ENCODE measurements around the gene CSNK1D.
A peak's percentile ranks its signal among the peaks of the same experiment; 100 is the strongest.
"Not testable (repeated sequence)": the region's sequence is repeated elsewhere in the genome, so short reads cannot be mapped to it uniquely, and the experiment has no call there.

The CSNK1D gene

DNA sequence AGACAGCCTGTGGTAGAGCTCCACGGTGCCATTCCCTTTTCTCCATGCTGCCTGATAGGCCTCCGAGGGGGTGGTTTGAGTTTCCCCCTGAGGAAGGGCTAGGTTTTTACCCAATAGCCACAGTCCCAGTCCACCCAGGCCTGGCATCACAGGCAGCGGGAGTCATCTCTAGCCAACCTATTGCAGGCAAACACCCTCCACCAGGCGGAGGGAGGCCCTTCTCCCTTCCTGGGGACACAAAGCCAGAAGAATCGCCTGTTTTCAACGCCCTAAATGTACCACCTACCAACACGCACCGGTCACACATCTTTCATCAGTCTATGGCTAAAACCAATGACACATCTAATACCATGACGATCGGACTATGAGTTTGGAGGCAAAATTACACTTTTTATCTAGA is 7.4 kb downstream of the CSNK1D start:
- Mint-ChIP-seq H3K9me3 (no peaks in the 10 kb centered on the region), H3K27ac (peak overlapping the region; percentile 8), H3K4me3 (no peak overlapping the region), H3K36me3 (ENCODE audit: low read depth) (peaks cover 100% of the 10 kb centered on the region), H3K27me3 (no peaks in the 10 kb centered on the region), H3K4me1 (ENCODE audit: low read depth) (peaks cover 55% of the 10 kb centered on the region)
- intact Hi-C loops (cut with micrococcal nuclease) = loop anchor here (10.0 kb wide), 1 partner anchor 49 kb away; the partner anchor contains the start of gene CD7

DNA sequence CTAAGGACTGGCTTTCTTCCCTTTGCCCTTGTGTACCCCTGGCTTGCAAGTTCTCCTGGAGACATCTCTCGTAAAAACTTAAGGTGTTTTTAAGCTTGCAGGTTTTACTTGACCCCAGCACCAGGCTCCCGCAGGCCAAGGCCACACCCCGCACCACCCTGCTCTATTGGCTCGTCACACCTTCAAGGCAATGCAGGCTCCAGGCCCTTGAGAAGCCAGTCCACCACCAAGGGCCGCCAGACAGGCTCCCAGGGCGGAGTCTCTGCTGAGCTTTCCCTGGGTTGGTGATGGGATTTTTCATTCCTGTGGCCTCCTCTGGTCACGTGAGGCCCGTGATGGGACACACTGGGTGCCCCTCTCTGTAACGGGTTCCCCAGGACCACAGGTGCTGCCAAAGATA is 9.9 kb downstream of the CSNK1D start:
- Mint-ChIP-seq H3K36me3 (ENCODE audit: low read depth) (peaks cover 100% of the 10 kb centered on the region), H3K27me3 (no peaks in the 10 kb centered on the region), H3K27ac (no peak overlapping the region), H3K4me1 (ENCODE audit: low read depth) (peaks cover 45% of the 10 kb centered on the region), H3K9me3 (no peaks in the 10 kb centered on the region), H3K4me3 (no peak overlapping the region)
- intact Hi-C loops (cut with micrococcal nuclease) = loop anchor here (10.0 kb wide), 1 partner anchor 51 kb away; the partner anchor contains the start of gene CD7

DNA sequence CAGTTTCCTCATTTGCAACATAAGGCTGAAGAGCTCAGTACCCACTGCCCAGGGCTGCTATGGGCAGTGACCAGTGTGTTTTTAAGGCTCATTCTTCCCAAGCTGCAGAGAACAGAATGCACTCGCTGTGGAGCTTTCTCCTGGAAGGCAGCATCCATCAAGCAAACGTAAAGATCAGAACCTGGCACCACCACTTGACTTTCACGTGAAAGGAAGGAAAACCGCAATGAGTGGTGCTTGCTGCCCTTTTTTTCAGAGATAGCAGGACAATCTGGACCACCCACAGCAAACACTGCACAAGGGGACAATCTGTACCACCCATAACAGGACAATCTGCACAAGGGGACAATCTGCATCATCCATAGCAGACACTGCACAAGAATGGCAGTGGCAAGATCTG is 11.2 kb downstream of the CSNK1D start:
- Mint-ChIP-seq H3K27ac (no peak overlapping the region), H3K4me3 (no peak overlapping the region), H3K4me1 (ENCODE audit: low read depth) (peaks cover 32% of the 10 kb centered on the region), H3K36me3 (ENCODE audit: low read depth) (peaks cover 100% of the 10 kb centered on the region), H3K9me3 (no peaks in the 10 kb centered on the region), H3K27me3 (no peaks in the 10 kb centered on the region)
- intact Hi-C loops (cut with micrococcal nuclease) = loop anchor here (10.0 kb wide), 1 partner anchor 52 kb away; the partner anchor contains the start of gene CD7

DNA sequence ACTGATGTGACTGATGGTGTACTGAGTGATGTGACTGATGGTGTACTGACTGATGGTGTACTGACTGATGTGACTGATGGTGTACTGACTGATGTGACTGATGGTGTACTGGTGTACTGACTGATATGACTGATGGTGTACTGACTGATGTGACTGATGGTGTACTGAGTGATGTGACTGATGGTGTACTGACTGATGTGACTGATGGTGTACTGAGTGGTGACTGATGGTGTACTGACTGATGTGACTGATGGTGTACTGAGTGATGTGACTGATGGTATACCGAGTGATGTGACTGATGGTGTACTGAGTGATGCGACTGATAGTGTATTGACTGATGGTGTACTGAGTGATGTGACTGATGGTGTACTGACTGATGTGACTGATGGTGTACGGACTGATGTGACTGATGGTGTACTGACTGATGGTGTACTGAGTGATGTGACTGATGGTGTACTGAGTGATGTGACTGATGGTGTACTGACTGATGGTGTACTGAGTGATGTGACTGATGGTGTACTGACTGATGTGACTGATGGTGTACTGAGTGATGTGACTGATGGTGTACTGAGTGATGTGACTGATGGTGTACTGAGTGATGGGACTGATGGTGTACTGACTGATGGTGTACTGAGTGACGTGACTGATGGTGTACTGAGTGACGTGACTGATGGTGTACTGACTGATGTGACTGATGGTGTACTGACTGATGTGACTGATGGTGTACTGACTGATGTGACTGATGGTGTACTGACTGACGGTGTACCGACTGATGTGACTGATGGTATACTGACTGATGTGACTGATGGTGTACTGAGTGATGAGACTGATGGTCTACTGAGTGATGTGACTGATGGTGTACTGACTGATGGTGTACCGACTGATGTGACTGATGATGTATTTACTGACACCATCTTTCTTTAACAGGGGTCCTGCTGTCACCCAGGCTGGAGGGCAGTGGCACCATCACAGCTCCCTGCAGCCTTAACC is 13.2 kb downstream of the CSNK1D start:
- Mint-ChIP-seq H3K4me1 (ENCODE audit: low read depth) (peaks cover 20% of the 10 kb centered on the region), H3K36me3 (ENCODE audit: low read depth) (peaks cover 100% of the 10 kb centered on the region)
- intact Hi-C loops (cut with micrococcal nuclease) = loop anchor here (10.0 kb wide), 1 partner anchor 55 kb away; the partner anchor contains the start of gene CD7
- not testable (repeated sequence) for H3K9me3 Mint-ChIP-seq, H3K27ac Mint-ChIP-seq, H3K27me3 Mint-ChIP-seq, H3K4me3 Mint-ChIP-seq

DNA sequence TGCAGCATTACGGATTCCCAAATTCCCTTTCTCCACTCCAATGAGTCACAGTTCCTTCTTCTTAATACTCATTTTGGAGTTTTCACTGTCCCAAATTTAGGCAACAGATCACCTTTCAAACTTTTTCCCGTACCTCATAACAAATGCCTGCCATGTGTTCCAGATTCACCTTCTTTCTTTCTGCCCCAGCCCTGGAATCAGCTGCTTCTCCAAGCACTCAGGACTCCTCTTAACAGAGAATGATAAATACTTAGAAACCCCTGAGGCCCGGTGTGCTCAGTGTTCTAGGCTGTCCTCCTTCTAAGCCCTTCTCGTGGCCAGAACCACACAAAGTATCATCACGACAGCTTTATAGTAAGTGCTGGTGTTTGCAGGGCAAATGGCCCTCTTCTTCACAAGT is 14.9 kb downstream of the CSNK1D start:
- intact Hi-C loops (cut with micrococcal nuclease) = no loop called here
- H3K9me3 Mint-ChIP-seq = no peaks in the 10 kb centered on the region
- H3K4me1 Mint-ChIP-seq (ENCODE audit: low read depth) = peaks cover 20% of the 10 kb centered on the region
- no peak overlapping the region for H3K4me3 Mint-ChIP-seq
- H3K36me3 Mint-ChIP-seq (ENCODE audit: low read depth) = peaks cover 88% of the 10 kb centered on the region
- H3K27me3 Mint-ChIP-seq = no peaks in the 10 kb centered on the region
- no peak overlapping the region for H3K27ac Mint-ChIP-seq

DNA sequence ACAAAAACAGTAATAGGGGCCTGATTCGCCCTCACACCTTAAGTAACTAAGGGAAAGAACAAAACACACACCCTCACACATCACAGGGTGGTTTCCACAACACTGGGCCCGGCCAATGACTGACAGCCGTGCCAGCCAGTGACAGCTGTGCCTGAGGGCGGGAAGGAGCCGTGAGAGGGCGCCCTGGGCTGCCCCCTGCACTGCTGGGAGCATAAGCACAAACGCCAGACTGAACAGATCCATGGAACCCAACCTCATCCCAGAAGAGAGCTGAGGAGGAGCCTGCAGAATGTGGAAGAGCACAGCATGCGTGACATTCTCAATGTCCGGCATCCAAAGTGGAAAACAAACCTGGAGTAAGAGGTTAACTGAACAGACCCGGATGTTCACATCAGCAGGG is 16.0 kb downstream of the CSNK1D start:
- Mint-ChIP-seq H3K9me3 (no peaks in the 10 kb centered on the region), H3K27me3 (no peaks in the 10 kb centered on the region), H3K36me3 (ENCODE audit: low read depth) (peaks cover 88% of the 10 kb centered on the region), H3K4me1 (ENCODE audit: low read depth) (peaks cover 20% of the 10 kb centered on the region), H3K27ac (peak overlapping the region; percentile 26), H3K4me3 (no peak overlapping the region)
- intact Hi-C loops (cut with micrococcal nuclease) = no loop called here

DNA sequence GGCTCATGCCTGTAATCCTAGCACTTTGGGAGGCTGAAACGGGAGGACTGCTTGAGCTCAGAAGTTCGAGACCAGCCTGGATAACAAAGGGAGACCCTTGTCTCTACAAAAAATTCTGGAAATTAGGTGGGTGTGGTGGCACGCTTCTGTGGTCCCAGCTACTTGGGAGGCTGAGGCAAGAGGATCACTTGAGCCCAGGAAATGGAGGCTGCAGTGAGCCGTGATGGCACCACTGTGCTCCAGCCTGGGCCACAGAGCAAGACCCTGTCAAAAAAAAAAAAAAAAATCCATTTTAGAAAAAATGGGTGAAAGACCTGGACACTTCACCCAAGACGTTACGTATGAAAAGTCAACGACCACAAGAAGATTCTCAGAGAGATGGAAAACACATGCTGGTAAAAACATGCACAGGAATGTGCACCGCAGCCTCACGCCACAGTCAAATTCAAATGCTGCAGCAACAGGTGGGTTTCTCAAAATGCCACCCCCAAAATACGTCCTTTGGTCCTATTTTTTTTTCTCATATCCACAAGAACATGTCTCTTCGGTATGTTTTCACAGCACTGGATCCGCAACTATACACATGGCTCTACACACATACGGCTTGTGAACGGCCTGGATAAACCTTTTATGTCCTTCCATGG is 17.1 kb downstream of the CSNK1D start:
- Mint-ChIP-seq H3K4me1 (ENCODE audit: low read depth) (peaks cover 20% of the 10 kb centered on the region), H3K36me3 (ENCODE audit: low read depth) (peaks cover 88% of the 10 kb centered on the region), H3K9me3 (no peaks in the 10 kb centered on the region), H3K27me3 (no peaks in the 10 kb centered on the region), H3K4me3 (no peak overlapping the region), H3K27ac (no peak overlapping the region)
- intact Hi-C loops (cut with micrococcal nuclease) = no loop called here

GRCh38 chr17:82255402-82255972 is 18.0 kb downstream of the CSNK1D start:
- Mint-ChIP-seq H3K4me1 (ENCODE audit: low read depth) (peaks cover 13% of the 10 kb centered on the region), H3K27ac (no peak overlapping the region), H3K9me3 (no peaks in the 10 kb centered on the region), H3K27me3 (no peaks in the 10 kb centered on the region), H3K4me3 (no peak overlapping the region), H3K36me3 (ENCODE audit: low read depth) (peaks cover 88% of the 10 kb centered on the region)
- intact Hi-C loops (cut with micrococcal nuclease) = no loop called here

- Mint-ChIP-seq H3K4me1 (ENCODE audit: low read depth) (peaks cover 11% of the 10 kb centered on the region), H3K36me3 (ENCODE audit: low read depth) (peaks cover 88% of the 10 kb centered on the region)
- H3K27me3 Mint-ChIP-seq; H3K4me3 Mint-ChIP-seq; H3K27ac Mint-ChIP-seq; H3K9me3 Mint-ChIP-seq; intact Hi-C loops (cut with micrococcal nuclease): not testable (repeated sequence)
These were observed 18.8 kb downstream of the CSNK1D start for GRCh38 chr17:82254746-82255145.

DNA sequence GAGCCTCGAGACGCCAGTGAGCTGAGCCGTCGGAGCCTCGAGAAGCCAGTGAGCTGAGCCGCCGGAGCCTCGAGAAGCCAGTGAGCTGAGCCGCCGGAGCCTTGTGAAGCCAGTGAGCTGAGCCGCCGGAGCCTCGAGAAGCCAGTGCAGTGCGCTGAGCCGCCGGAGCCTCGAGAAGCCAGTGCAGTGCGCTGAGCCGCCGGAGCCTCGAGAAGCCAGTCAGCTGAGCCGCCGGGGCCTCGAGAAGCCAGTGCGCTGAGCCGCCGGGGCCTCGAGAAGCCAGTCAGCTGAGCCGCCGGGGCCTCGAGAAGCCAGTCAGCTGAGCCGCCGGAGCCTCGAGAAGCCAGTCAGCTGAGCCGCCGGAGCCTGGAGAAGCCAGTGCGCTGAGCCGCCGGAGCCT is 19.4 kb downstream of the CSNK1D start:
- intact Hi-C loops (cut with micrococcal nuclease); H3K9me3 Mint-ChIP-seq; H3K27me3 Mint-ChIP-seq; H3K4me3 Mint-ChIP-seq; H3K27ac Mint-ChIP-seq: not testable (repeated sequence)
- peaks cover 16% of the 10 kb centered on the region for H3K4me1 Mint-ChIP-seq (ENCODE audit: low read depth)
- peaks cover 88% of the 10 kb centered on the region for H3K36me3 Mint-ChIP-seq (ENCODE audit: low read depth)

DNA sequence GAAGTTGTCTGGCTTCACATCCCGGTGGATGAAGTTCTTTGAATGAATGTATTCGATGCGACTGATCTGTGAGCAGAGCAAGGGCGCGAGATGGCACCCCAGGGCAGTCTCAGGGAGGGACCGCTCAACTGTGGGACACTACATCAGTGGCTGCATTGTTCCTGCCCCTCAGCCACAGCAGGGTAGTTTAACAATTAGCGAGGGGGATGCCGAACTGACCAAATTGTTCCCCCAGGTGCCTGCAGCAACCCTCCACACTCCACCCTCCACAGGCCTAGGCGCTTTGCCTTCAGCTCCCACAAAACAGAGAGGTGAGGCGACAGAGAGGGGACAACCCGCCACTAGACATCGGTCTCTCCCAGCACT is 20.3 kb downstream of the CSNK1D start:
- Mint-ChIP-seq H3K9me3 (no peaks in the 10 kb centered on the region), H3K36me3 (ENCODE audit: low read depth) (peaks cover 88% of the 10 kb centered on the region), H3K4me1 (ENCODE audit: low read depth) (peaks cover 25% of the 10 kb centered on the region), H3K27me3 (no peaks in the 10 kb centered on the region), H3K4me3 (no peak overlapping the region), H3K27ac (no peak overlapping the region)
- intact Hi-C loops (cut with micrococcal nuclease) = no loop called here

DNA sequence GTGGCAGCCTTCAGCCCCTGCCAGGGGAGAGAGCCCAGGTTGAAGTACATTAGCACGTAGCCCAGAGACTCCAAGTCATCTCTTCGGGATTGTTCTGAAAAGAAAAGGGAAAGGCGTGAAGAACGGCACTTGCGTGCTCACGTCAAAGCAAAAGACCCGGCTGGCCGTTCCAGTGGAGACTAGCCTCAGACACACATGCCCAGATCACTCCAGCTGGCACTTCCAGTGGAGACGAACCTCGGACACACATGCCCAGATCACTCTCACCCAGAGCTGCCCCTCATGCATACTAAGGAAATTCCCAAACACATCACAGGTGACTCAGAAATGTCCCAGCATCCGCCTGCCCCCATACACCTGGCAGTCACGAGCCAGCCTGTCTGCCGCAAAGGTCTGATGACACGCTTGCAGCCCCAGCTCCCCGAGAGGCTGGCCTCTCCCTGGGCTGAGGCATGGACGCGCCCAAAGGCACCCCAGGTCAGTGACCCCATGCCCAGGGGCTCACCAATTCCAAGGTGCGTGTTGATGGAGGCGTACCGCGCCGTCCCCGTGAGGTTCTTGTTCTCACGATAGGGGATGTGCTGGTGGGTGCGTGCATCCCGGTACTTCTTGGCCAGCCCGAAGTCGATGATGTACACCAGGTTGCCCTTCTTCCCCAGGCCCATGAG is 20.9 kb downstream of the CSNK1D start:
- Mint-ChIP-seq H3K36me3 (ENCODE audit: low read depth) (peaks cover 88% of the 10 kb centered on the region), H3K27me3 (no peaks in the 10 kb centered on the region), H3K27ac (no peak overlapping the region), H3K9me3 (no peaks in the 10 kb centered on the region), H3K4me3 (no peak overlapping the region), H3K4me1 (ENCODE audit: low read depth) (peaks cover 31% of the 10 kb centered on the region)
- intact Hi-C loops (cut with micrococcal nuclease) = no loop called here

GRCh38 chr17:82250868-82251500 is 22.5 kb downstream of the CSNK1D start:
- Mint-ChIP-seq H3K4me3 (no peak overlapping the region), H3K36me3 (ENCODE audit: low read depth) (peaks cover 88% of the 10 kb centered on the region), H3K9me3 (no peaks in the 10 kb centered on the region), H3K4me1 (ENCODE audit: low read depth) (peaks cover 47% of the 10 kb centered on the region), H3K27me3 (no peaks in the 10 kb centered on the region), H3K27ac (no peak overlapping the region)
- intact Hi-C loops (cut with micrococcal nuclease) = no loop called here
